Adrenal gland (tissue), 12 donors: ENCODE results near the gene GRWD1. TPM values are rescaled to one million over a fixed set of nuclear protein-coding genes. Genes with fewer than 3 reads are reported as not detected.

ENCODE experiments used
- DNase-seq, 7 donors: peaks; one replicate each; pipeline ENCODE4 v3.0.0-alpha.2; 2019 to 2020
- H3K27ac ChIP-seq, 5 donors: fragments of 200-600 bp; sonication (generic) in 4 of 5; 1 replicate in 3 of 5; 2 replicates in 2 of 5; pipeline versions ENCODE4 v1.5.1 to v1.8.0; 2016 to 2020; ENCODE audit warnings: mild to moderate bottlenecking in 1 of 5
- H3K27me3 ChIP-seq: fragments of 200-600 bp; 2 replicates; pipeline ENCODE4 v1.8.0; 2021
- H3K36me3 ChIP-seq, 2 donors: fragments of 200-600 bp; replicated peaks in 1 of 2; 1 replicate in 1 of 2; 2 replicates in 1 of 2; pipeline versions ENCODE4 v1.5.1 to v1.8.0; 2018 to 2022
- H3K4me1 ChIP-seq, 2 donors: fragments of 200-600 bp; replicated peaks in 1 of 2; 1 replicate in 1 of 2; 2 replicates in 1 of 2; pipeline versions ENCODE4 v1.5.1 to v1.8.0; 2018 to 2021
- H3K4me3 ChIP-seq, 4 donors: fragments of 200-600 bp; sonication (generic) in 3 of 4; one replicate each; pipeline ENCODE4 v1.5.1; 2016 to 2018
- H3K9me3 ChIP-seq, 3 donors: fragments of 200-600 bp; sonication (generic) in 1 of 3; replicated peaks in 1 of 3; 1 replicate in 2 of 3; 2 replicates in 1 of 3; pipeline versions ENCODE4 v1.5.1 to v1.8.0; 2016 to 2021
- CTCF ChIP-seq, 6 experiments: fragments of 450-650 bp in 4 of 6; fragments of 200-600 bp in 2 of 6; sonication (generic) in 1 of 6; IDR thresholded peaks; 1 replicate in 5 of 6; 2 replicates in 1 of 6; pipeline versions ENCODE4 v1.5.1 to v1.8.0; 2016 to 2021; ENCODE audit warnings: antibody characterized with exemption in 6 of 6, mild to moderate bottlenecking in 2 of 6, moderate library complexity in 1 of 6
- POLR2A ChIP-seq, 2 donors: fragments of 450-650 bp; IDR thresholded peaks; one replicate each; pipeline ENCODE4 v1.6.1; 2017; ENCODE audit warnings: antibody characterized with exemption in 2 of 2, mild to moderate bottlenecking in 2 of 2, moderate library complexity in 1 of 2
- WGBS, 4 donors: extraction: QIAGEN DNeasy Blood & Tissue Kit in 2 of 4; methylation state at CpG; one replicate each; pipeline versions ENCODE4 v1.1.5 to v1.1.7; 2013 to 2017; 5-methylcytosine and 5-hydroxymethylcytosine counted together
- intact Hi-C, 2 donors: fragments of 100-400 bp; cut with DNase I; formaldehyde crosslinking; loops; one replicate each; pipeline versions ENCODE4 v1.14.1 to v1.15.0; 2022 to 2023
- polyA plus RNA-seq, 3 donors: library from polyadenylated mRNA; stranded (reverse); fragments of 200-250 nt in 2 of 3; fragments of 350-450 nt in 1 of 3; fragmentation: Illumina TruSeq in 1 of 3; extraction: RNeasy Lipid Tissue Mini Kit (QIAGEN cat#74804) in 1 of 3; gene quantifications; one replicate each; pipeline ENCODE4 v1.2.3, GENCODE V29; 2013 to 2014
- total RNA-seq, 9 donors: library from RNA; depleted of rRNA in 4 of 9; stranded (reverse); fragments of >200 nt in 4 of 9; fragments of 120-200 nt in 1 of 9; fragmentation: NEBNext Ultra II Directional in 1 of 9; extraction: Animal tissue kit (Norgen Biotek cat#: 25700) in 1 of 9; gene quantifications; one replicate each; pipeline versions ENCODE4 v1.1.0 to v1.2.4, GENCODE V29; 2013 to 2023
- donor health status: healthy with polysubstance abuse.
- donor health status: Bipolar disorder and iron deficiency.
- donor health status: DM: yes; HTN: yes; CAD: no.
- donor health status: DM: no; HTN: no; CAD: no.
- donor health status: DM: no; HTN: no; CAD: no.
- donor health status: DM: yes; HTN: yes; CAD: no.

GRWD1 gene
- total and polyA plus RNA-seq, 12 donors: 6.6 to 48.4 (median 24.0) TPM

- Histone ChIP-seq H3K27me3 (no peaks in the 10 kb centered on the region), H3K4me1 (peaks cover 17 to 26% of the 10 kb centered on the region in 2 donors), H3K27ac (no peak overlapping the region), H3K9me3 (no peaks in the 10 kb centered on the region), H3K4me3 (no peak overlapping the region), H3K36me3 (peaks cover 0 to 79% of the 10 kb centered on the region in 2 donors)
- TF ChIP-seq POLR2A (IDR thresholded peaks at IDR 0.05) (no peak), CTCF (IDR thresholded peaks at IDR 0.05) (no peak)
- WGBS, 4 donors: 86 to 89% (median 88%) methylated on average over 11 to 14 of the region's 14 CpGs
- intact Hi-C loops: no loop called here
- DNase-seq: no peak
Observed at GRCh38 chr19:48473161-48473966, 27.6 kb downstream of the GRWD1 start.

- H3K4me1 ChIP-seq: peaks cover 17 to 24% of the 10 kb centered on the region in 2 donors
- no peak overlapping the region for H3K4me3 ChIP-seq
- no peak overlapping the region for H3K27ac ChIP-seq
- WGBS, 4 donors: 79 to 83% (median 82%) methylated on average over 9 to 16 of the region's 16 CpGs
- H3K36me3 ChIP-seq: peaks cover 0 to 80% of the 10 kb centered on the region in 2 donors
- TF ChIP-seq CTCF (IDR thresholded peaks at IDR 0.05): no peak
- TF ChIP-seq POLR2A (IDR thresholded peaks at IDR 0.05): no peak
- no peak for DNase-seq
- intact Hi-C loops: no loop called here
- H3K9me3 ChIP-seq: no peaks in the 10 kb centered on the region
- no peaks in the 10 kb centered on the region for H3K27me3 ChIP-seq
Observed at GRCh38 chr19:48474084-48474592, 28.4 kb downstream of the GRWD1 start.

- TF ChIP-seq POLR2A (IDR thresholded peaks at IDR 0.05): no peak
- peak in 1 of 6 experiments; percentile 9 for TF ChIP-seq CTCF (IDR thresholded peaks at IDR 0.05)
- intact Hi-C loops: no loop called here
- H3K4me3 ChIP-seq: no peak overlapping the region
- 53 to 68% (median 61%) methylated on average over 5 to 17 of the region's 17 CpGs for WGBS, 4 donors
- peak overlapping the region in 2 of 5 donors; percentile 43 to 49 for H3K27ac ChIP-seq
- H3K9me3 ChIP-seq: no peaks in the 10 kb centered on the region
- peak in 4 of 7 donors; percentile 58 to 66 (median 64) for DNase-seq
- H3K36me3 ChIP-seq: peaks cover 0 to 77% of the 10 kb centered on the region in 2 donors
- H3K4me1 ChIP-seq: peaks cover 10 to 16% of the 10 kb centered on the region in 2 donors
- H3K27me3 ChIP-seq: no peaks in the 10 kb centered on the region
Observed at GRCh38 chr19:48475369-48476068, 29.7 kb downstream of the GRWD1 start.

GRCh38 chr19:48476176-48476575 lies 30.4 kb downstream of the GRWD1 start:
- no peak overlapping the region for H3K4me3 ChIP-seq
- intact Hi-C loops: no loop called here

More at GRCh38 chr19:48476176-48476575, 30.4 kb downstream of the GRWD1 start:
- no peak for DNase-seq
- Histone ChIP-seq H3K27me3 (no peaks in the 10 kb centered on the region), H3K4me1 (peaks cover 9 to 18% of the 10 kb centered on the region in 2 donors), H3K27ac (peak overlapping the region in 1 of 5 donors; percentile 49), H3K9me3 (no peaks in the 10 kb centered on the region), H3K36me3 (peaks cover 0 to 70% of the 10 kb centered on the region in 2 donors)
- TF ChIP-seq POLR2A (IDR thresholded peaks at IDR 0.05): no peak
- TF ChIP-seq CTCF (IDR thresholded peaks at IDR 0.05): no peak
- 89 to 97% (median 92%) methylated on average over 9 of the region's 9 CpGs for WGBS, 4 donors
